ENCODE results near the gene FAM25G. TPM values are rescaled to one million over a fixed set of nuclear protein-coding genes. Genes with fewer than 3 reads are reported as not detected.
"Not testable (repeated sequence)": the region's sequence is repeated elsewhere in the genome, so short reads cannot be mapped to it uniquely, and the experiment has no call there.

Gene FAM25G
- total and polyA plus RNA-seq, 2 of the 8 experiments (the other 6 are each of a cell fraction or from before 2014, with no cell fraction given): not detected

- H3K23ac ChIP-seq (ENCODE audit: insufficient read length); H3K4me1 ChIP-seq (replicated peaks in 1 of 4; ENCODE audit: control insufficient read depth in 3 of 4, insufficient read depth in 4 of 4, low read length in 3 of 4); H4K91ac ChIP-seq (replicated peaks; ENCODE audit: insufficient read length, low read length); H2BK20ac ChIP-seq (ENCODE audit: low read length); H2AK5ac ChIP-seq (ENCODE audit: low read depth, low read length); H3K14ac ChIP-seq (ENCODE audit: insufficient read length); DNase-seq (ENCODE audit: low read depth in 1 of 2, low spot score in 2 of 2); H3K23me2 ChIP-seq (ENCODE audit: low read depth, low read length); H3K4me3 ChIP-seq (ENCODE audit: extremely low read depth in 1 of 4, insufficient read depth in 2 of 4, low read depth in 3 of 4, low read length in 4 of 4); H3K27me3 ChIP-seq (replicated peaks in 1 of 4; ENCODE audit: control insufficient read depth in 3 of 4, extremely low read depth in 1 of 4, insufficient read depth in 3 of 4, low read length in 3 of 4); H2BK12ac ChIP-seq (ENCODE audit: low read depth, low read length); CTCF ChIA-PET (ENCODE audit: partially characterized antibody); H3K36me3 ChIP-seq (ENCODE audit: control insufficient read depth in 2 of 4, insufficient read depth in 4 of 4, low read length in 3 of 4); H4K5ac ChIP-seq (ENCODE audit: insufficient read length, low read depth, low read length); H2BK120ac ChIP-seq (replicated peaks; ENCODE audit: low read depth, low read length); H2BK5ac ChIP-seq (ENCODE audit: low read depth, low read length); H4K8ac ChIP-seq (ENCODE audit: extremely low read depth, insufficient read depth, low read length); FAIRE-seq; H3K9ac ChIP-seq (replicated peaks in 1 of 4; ENCODE audit: extremely low read depth in 1 of 4, low read depth in 3 of 4, low read length in 3 of 4); H3K56ac ChIP-seq (replicated peaks; ENCODE audit: insufficient read length, low read depth, low read length); H3K9me3 ChIP-seq (ENCODE audit: insufficient read depth in 2 of 2, low read depth in 1 of 2, low read length in 1 of 2); H3K79me1 ChIP-seq (ENCODE audit: low read depth, low read length); H3K4ac ChIP-seq (replicated peaks; ENCODE audit: insufficient read length, low read depth, low read length); H2BK15ac ChIP-seq (ENCODE audit: low read length); H2AFZ ChIP-seq (ENCODE audit: low read length); H3K79me2 ChIP-seq (ENCODE audit: control insufficient read depth in 1 of 2, insufficient read depth in 2 of 2, low read length in 2 of 2); H4K20me1 ChIP-seq (replicated peaks in 1 of 2; ENCODE audit: control insufficient read depth in 1 of 2, insufficient read depth in 2 of 2, low read length in 2 of 2); H3K4me2 ChIP-seq (ENCODE audit: insufficient read depth in 1 of 2, low read depth in 2 of 2, low read length in 2 of 2); POLR2A ChIA-PET (ENCODE audit: partially characterized antibody); H3K18ac ChIP-seq (ENCODE audit: extremely low read depth, low read length); H3K27ac ChIP-seq (ENCODE audit: low read depth, low read length): not testable (repeated sequence)
- WGBS, 2 experiments (ENCODE audit: extremely low coverage in 1 of 2, insufficient coverage in 1 of 2, insufficient read length in 1 of 2, insufficient replicate concordance in 2 of 2, low coverage in 1 of 2, low lambda C conversion rate in 2 of 2, missing lambda C conversion rate in 1 of 2): 80% methylated on average over 1 of the region's 4 CpGs; no CpG with 5 or more reads in 1 of the 2 experiments
Measured at GRCh38 chr10:47485943-47486342, 5.6 kb downstream of the FAM25G start.

- H3K23me2 ChIP-seq (ENCODE audit: low read depth, low read length); POLR2A ChIA-PET (ENCODE audit: partially characterized antibody); H3K56ac ChIP-seq (replicated peaks; ENCODE audit: insufficient read length, low read depth, low read length): not testable (repeated sequence)
Measured at GRCh38 chr10:47484786-47485185, 6.7 kb downstream of the FAM25G start.

More at GRCh38 chr10:47484786-47485185, 6.7 kb downstream of the FAM25G start:
- H4K91ac ChIP-seq (replicated peaks; ENCODE audit: insufficient read length, low read length); H3K18ac ChIP-seq (ENCODE audit: extremely low read depth, low read length); H3K14ac ChIP-seq (ENCODE audit: insufficient read length); H2BK120ac ChIP-seq (replicated peaks; ENCODE audit: low read depth, low read length); H3K9me3 ChIP-seq (ENCODE audit: insufficient read depth in 2 of 2, low read depth in 1 of 2, low read length in 1 of 2); H4K20me1 ChIP-seq (replicated peaks in 1 of 2; ENCODE audit: control insufficient read depth in 1 of 2, insufficient read depth in 2 of 2, low read length in 2 of 2); H3K79me2 ChIP-seq (ENCODE audit: control insufficient read depth in 1 of 2, insufficient read depth in 2 of 2, low read length in 2 of 2); DNase-seq (ENCODE audit: low read depth in 1 of 2, low spot score in 2 of 2); FAIRE-seq; H3K4me2 ChIP-seq (ENCODE audit: insufficient read depth in 1 of 2, low read depth in 2 of 2, low read length in 2 of 2); H3K9ac ChIP-seq (replicated peaks in 1 of 4; ENCODE audit: extremely low read depth in 1 of 4, low read depth in 3 of 4, low read length in 3 of 4); H3K36me3 ChIP-seq (ENCODE audit: control insufficient read depth in 2 of 4, insufficient read depth in 4 of 4, low read length in 3 of 4); H2BK20ac ChIP-seq (ENCODE audit: low read length); H3K23ac ChIP-seq (ENCODE audit: insufficient read length); H3K4me1 ChIP-seq (replicated peaks in 1 of 4; ENCODE audit: control insufficient read depth in 3 of 4, insufficient read depth in 4 of 4, low read length in 3 of 4); H2BK5ac ChIP-seq (ENCODE audit: low read depth, low read length); H3K4ac ChIP-seq (replicated peaks; ENCODE audit: insufficient read length, low read depth, low read length); H2BK15ac ChIP-seq (ENCODE audit: low read length); CTCF ChIA-PET (ENCODE audit: partially characterized antibody); H2AK5ac ChIP-seq (ENCODE audit: low read depth, low read length); H3K27ac ChIP-seq (ENCODE audit: low read depth, low read length); H4K5ac ChIP-seq (ENCODE audit: insufficient read length, low read depth, low read length); H2AFZ ChIP-seq (ENCODE audit: low read length); H3K4me3 ChIP-seq (ENCODE audit: extremely low read depth in 1 of 4, insufficient read depth in 2 of 4, low read depth in 3 of 4, low read length in 4 of 4); H4K8ac ChIP-seq (ENCODE audit: extremely low read depth, insufficient read depth, low read length); H3K79me1 ChIP-seq (ENCODE audit: low read depth, low read length); H3K27me3 ChIP-seq (replicated peaks in 1 of 4; ENCODE audit: control insufficient read depth in 3 of 4, extremely low read depth in 1 of 4, insufficient read depth in 3 of 4, low read length in 3 of 4); H2BK12ac ChIP-seq (ENCODE audit: low read depth, low read length): not testable (repeated sequence)
- WGBS, 2 experiments (ENCODE audit: extremely low coverage in 1 of 2, insufficient coverage in 1 of 2, insufficient read length in 1 of 2, insufficient replicate concordance in 2 of 2, low coverage in 1 of 2, low lambda C conversion rate in 2 of 2, missing lambda C conversion rate in 1 of 2): 100% methylated on average over 1 of the region's 11 CpGs; no CpG with 5 or more reads in 1 of the 2 experiments
